ENCODE data around the gene PITPNM3.

DNA sequence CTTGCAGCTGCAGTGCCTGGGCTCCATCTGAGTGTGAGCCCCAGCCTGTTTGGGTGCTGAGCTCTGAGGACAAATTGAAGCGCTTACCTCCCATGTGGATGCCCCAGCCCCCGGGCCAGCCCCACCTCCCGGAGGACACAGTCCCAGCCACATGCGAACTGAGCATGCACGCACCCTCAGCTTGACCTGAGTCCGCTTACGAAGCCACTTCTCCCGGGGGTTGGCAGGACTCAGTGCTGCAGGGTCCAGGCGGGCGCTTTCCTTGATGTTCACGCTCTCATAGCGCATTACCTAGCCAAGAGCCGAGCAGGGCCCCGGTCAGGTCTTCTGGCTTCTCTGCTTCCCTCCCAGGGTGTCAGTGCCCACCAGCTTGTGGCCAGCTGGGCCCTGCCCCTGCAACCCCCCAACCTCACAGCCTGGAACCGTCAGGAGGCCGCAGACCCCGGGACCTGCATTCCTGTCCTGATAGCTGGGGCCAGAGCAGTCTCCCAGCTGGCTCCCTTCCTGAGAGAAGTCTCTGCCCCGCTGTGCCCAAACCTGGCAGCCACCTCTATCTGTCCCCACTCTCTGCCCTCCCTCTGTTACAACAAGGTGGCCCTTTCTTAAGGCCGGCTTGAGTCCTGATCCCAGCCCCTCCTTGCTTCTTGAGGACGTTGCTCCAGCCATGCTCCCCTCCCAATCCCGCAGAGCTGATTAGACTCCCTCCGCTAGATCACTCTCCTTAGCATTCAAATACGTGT, 88.1 kb downstream of the PITPNM3 start:
- TF ChIP-seq, protein P1, sequence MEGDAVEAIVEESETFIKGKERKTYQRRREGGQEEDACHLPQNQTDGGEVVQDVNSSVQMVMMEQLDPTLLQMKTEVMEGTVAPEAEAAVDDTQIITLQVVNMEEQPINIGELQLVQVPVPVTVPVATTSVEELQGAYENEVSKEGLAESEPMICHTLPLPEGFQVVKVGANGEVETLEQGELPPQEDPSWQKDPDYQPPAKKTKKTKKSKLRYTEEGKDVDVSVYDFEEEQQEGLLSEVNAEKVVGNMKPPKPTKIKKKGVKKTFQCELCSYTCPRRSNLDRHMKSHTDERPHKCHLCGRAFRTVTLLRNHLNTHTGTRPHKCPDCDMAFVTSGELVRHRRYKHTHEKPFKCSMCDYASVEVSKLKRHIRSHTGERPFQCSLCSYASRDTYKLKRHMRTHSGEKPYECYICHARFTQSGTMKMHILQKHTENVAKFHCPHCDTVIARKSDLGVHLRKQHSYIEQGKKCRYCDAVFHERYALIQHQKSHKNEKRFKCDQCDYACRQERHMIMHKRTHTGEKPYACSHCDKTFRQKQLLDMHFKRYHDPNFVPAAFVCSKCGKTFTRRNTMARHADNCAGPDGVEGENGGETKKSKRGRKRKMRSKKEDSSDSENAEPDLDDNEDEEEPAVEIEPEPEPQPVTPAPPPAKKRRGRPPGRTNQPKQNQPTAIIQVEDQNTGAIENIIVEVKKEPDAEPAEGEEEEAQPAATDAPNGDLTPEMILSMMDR (IDR thresholded peaks at IDR 0.05 in 2 of 3, conservative IDR thresholded peaks at IDR 0.05 in 1 of 3; ENCODE audit: borderline replicate concordance in 1 of 3, insufficient read depth in 1 of 3, low read depth in 2 of 3, low read length in 2 of 3): no peak
- TF ChIP-seq TCF7L2 (IDR thresholded peaks at IDR 0.05; ENCODE audit: borderline replicate concordance, extremely low read depth, insufficient read depth, insufficient read length): no peak
- no peak for TF ChIP-seq EZH2phosphoT487 (IDR thresholded peaks at IDR 0.05; ENCODE audit: borderline replicate concordance)

Data from HCT116 (cell line).